IMR-90 (cell line): ENCODE data around the gene RDH16. TPM values are rescaled to one million over a fixed set of nuclear protein-coding genes. Genes with fewer than 3 reads are reported as not detected.

ENCODE experiments used
- ATAC-seq: fragments of 200-7000 bp; cut with Tn5 transposase; 2 replicates; pipeline ENCODE4 v1.9.1; 2020; ENCODE audit warnings: low read depth, mild to moderate bottlenecking, moderate library complexity
- BruUV-seq: library from RNA; stranded (reverse); fragments of 400-500 nt; replicated peaks from 2 replicates; lab custom pipeline; 2021; lab: Mats Ljungman, UMichigan
- CTCF ChIA-PET: fragments of 300-600 bp; formaldehyde crosslinking; extraction: SDS; loops from one replicate; lab custom pipeline; 2021; ENCODE audit warnings: antibody characterized with exemption; lab: Yijun Ruan, JAX
- POLR2A ChIA-PET: fragments of 300-600 bp; sonication (Branson Sonifier 250); formaldehyde crosslinking; loops from one replicate; lab custom pipeline; 2022; ENCODE audit warnings: antibody characterized with exemption; ENCODE audit not compliant: unreplicated experiment; lab: Charles Lee
- DNase-seq: peaks from one replicate; pipeline ENCODE4 v3.0.0; 2013
- H2AFZ ChIP-seq: replicated peaks from 2 replicates; pipeline ENCODE3; 2013; ENCODE audit warnings: low read length, mild to moderate bottlenecking; ENCODE audit not compliant: poor library complexity
- H2AK5ac ChIP-seq: 2 replicates; pipeline ENCODE4 v1.6.1; 2013; ENCODE audit warnings: low read depth, low read length, inconsistent platforms
- H2AK9ac ChIP-seq: replicated peaks from 2 replicates; pipeline ENCODE3; 2013; ENCODE audit warnings: mild to moderate bottlenecking, low read depth, low read length, moderate library complexity; ENCODE audit not compliant: poor library complexity
- H2BK120ac ChIP-seq: 2 replicates; pipeline ENCODE4 v1.6.1; 2013; ENCODE audit warnings: low read depth, low read length, inconsistent platforms
- H2BK15ac ChIP-seq: 3 replicates; pipeline ENCODE4 v1.6.1; 2013; ENCODE audit warnings: low read depth, low read length, inconsistent platforms
- H2BK20ac ChIP-seq: 2 replicates; pipeline ENCODE4 v1.6.1; 2013; ENCODE audit warnings: low read depth, mild to moderate bottlenecking, inconsistent platforms, low read length, moderate library complexity
- H2BK5ac ChIP-seq: 2 replicates; pipeline ENCODE4 v1.6.1; 2013; ENCODE audit warnings: mild to moderate bottlenecking, low read depth, low read length, inconsistent platforms; ENCODE audit not compliant: poor library complexity, severe bottlenecking
- H3K14ac ChIP-seq: replicated peaks from 2 replicates; pipeline ENCODE4 v1.6.1; 2013; ENCODE audit warnings: low read depth, low read length, inconsistent platforms
- H3K18ac ChIP-seq: 2 replicates; pipeline ENCODE4 v1.6.1; 2013; ENCODE audit warnings: low read depth, low read length, control low read depth
- H3K23ac ChIP-seq: 2 replicates; pipeline ENCODE4 v1.6.1; 2013; ENCODE audit warnings: low read depth, low read length, inconsistent platforms
- H3K27ac ChIP-seq: 2 replicates; pipeline ENCODE4 v1.5.1; 2013; ENCODE audit warnings: mild to moderate bottlenecking, control low read depth, low read length; ENCODE audit not compliant: insufficient read depth
- H3K27me3 ChIP-seq: 2 replicates; pipeline ENCODE4 v1.6.1; 2013; ENCODE audit warnings: low read length; ENCODE audit not compliant: control insufficient read depth, insufficient read depth
- H3K36me3 ChIP-seq: 2 replicates; pipeline ENCODE4 v1.6.1; 2013; ENCODE audit warnings: low read length, mixed read lengths; ENCODE audit not compliant: control insufficient read depth, insufficient read depth
- H3K4ac ChIP-seq: 2 replicates; pipeline ENCODE4 v1.6.1; 2013; ENCODE audit warnings: low read depth, low read length, inconsistent platforms
- H3K4me1 ChIP-seq: 2 replicates; pipeline ENCODE4 v1.6.1; 2013; ENCODE audit warnings: low read length, mixed read lengths; ENCODE audit not compliant: control insufficient read depth, insufficient read depth
- H3K4me2 ChIP-seq: 2 replicates; pipeline ENCODE4 v1.6.1; 2013; ENCODE audit warnings: low read depth, mild to moderate bottlenecking, control low read depth, low read length, moderate library complexity
- H3K4me3 ChIP-seq: 2 replicates; pipeline ENCODE4 v1.5.1; 2013; ENCODE audit warnings: low read depth, mild to moderate bottlenecking, control low read depth, low read length, moderate library complexity; ENCODE audit not compliant: insufficient read depth
- H3K56ac ChIP-seq: 2 replicates; pipeline ENCODE4 v1.6.1; 2013; ENCODE audit warnings: low read length, inconsistent platforms; ENCODE audit not compliant: insufficient read depth; ENCODE audit errors: extremely low read depth
- H3K79me1 ChIP-seq, 2 experiments: 2 replicates each; pipeline ENCODE4 v1.6.1; 2013; ENCODE audit warnings: low read length in 2 of 2, inconsistent platforms in 1 of 2, low read depth in 1 of 2
- H3K9ac ChIP-seq: 2 replicates; pipeline ENCODE4 v1.6.1; 2013; ENCODE audit warnings: low read depth, low read length, control low read depth
- H3K9me1 ChIP-seq: 2 replicates; pipeline ENCODE4 v1.6.1; 2013; ENCODE audit warnings: low read length, inconsistent platforms; ENCODE audit not compliant: insufficient read depth
- H3K9me3 ChIP-seq: 2 replicates; pipeline ENCODE4 v1.6.1; 2013; ENCODE audit warnings: low read length; ENCODE audit not compliant: control insufficient read depth, insufficient read depth
- H4K20me1 ChIP-seq: 2 replicates; pipeline ENCODE4 v1.6.1; 2013; ENCODE audit warnings: low read length, inconsistent platforms; ENCODE audit not compliant: insufficient read depth
- H4K5ac ChIP-seq: 2 replicates; pipeline ENCODE4 v1.6.1; 2013; ENCODE audit warnings: mild to moderate bottlenecking, low read depth, low read length, control low read depth
- H4K8ac ChIP-seq, 2 experiments: 2 replicates each; pipeline ENCODE4 v1.6.1; 2013; ENCODE audit warnings: low read depth in 2 of 2, low read length in 2 of 2, control low read depth in 1 of 2, inconsistent platforms in 1 of 2
- H4K91ac ChIP-seq: 2 replicates; pipeline ENCODE4 v1.6.1; 2013; ENCODE audit warnings: low read depth, low read length, inconsistent platforms; ENCODE audit not compliant: insufficient read depth
- MAZ ChIP-seq: IDR thresholded peaks from 2 replicates; pipeline ENCODE4 v1.6.1; 2012; ENCODE audit warnings: low read depth, mild to moderate bottlenecking, low read length, improper control_type of control experiment, moderate library complexity, borderline replicate concordance
- MXI1 ChIP-seq: IDR thresholded peaks from 2 replicates; pipeline ENCODE4 v1.6.1; 2012; ENCODE audit warnings: low read depth, mild to moderate bottlenecking, low read length, moderate library complexity, borderline replicate concordance
- WGBS, 2 experiments: methylation state at CpG; one replicate each; pipeline versions ENCODE4 v1.1.5 to v1.1.7; 2013; ENCODE audit warnings: missing lambda C conversion rate in 2 of 2; ENCODE audit not compliant: insufficient read length in 1 of 2; ENCODE audit errors: extremely low coverage in 2 of 2; 5-methylcytosine and 5-hydroxymethylcytosine counted together
- dilution Hi-C: fragments of 300-500 bp; cut with HindIII; formaldehyde crosslinking; loops from one replicate; pipeline ENCODE4 v1.14.3; 2018; ENCODE audit warnings: low sequenced_read_pairs; ENCODE audit not compliant: unreplicated experiment
- in situ Hi-C: fragments of 300-500 bp; cut with MboI; formaldehyde crosslinking; loops from 3 replicates; pipeline ENCODE4 v1.14.3; 2019; ENCODE audit warnings: low sequenced_read_pairs, inconsistent platforms, mixed read lengths
- intact Hi-C: fragments of 100-400 bp; cut with micrococcal nuclease; formaldehyde crosslinking; loops from 2 replicates; pipeline ENCODE4 v1.10.0; 2022
- polyA plus RNA-seq, 3 experiments: library from polyadenylated mRNA; depleted of rRNA; stranded (reverse); fragments of >200 nt; gene quantifications; 2 replicates each; pipeline ENCODE4 v1.2.3, GENCODE V29; 2012; ENCODE audit warnings: low replicate concordance in 1 of 3
- total RNA-seq: library from RNA; depleted of rRNA; stranded (reverse); fragments of >200 nt; gene quantifications from 2 replicates; pipeline ENCODE4 v1.2.3, GENCODE V29; 2012
- TF ChIP-seq, protein P1 (sequence below): conservative IDR thresholded peaks from 2 replicates; pipeline ENCODE4 v1.5.1; 2012; ENCODE audit warnings: mild to moderate bottlenecking, low read depth, low read length, improper control_type of control experiment

Gene RDH16
- total and polyA plus RNA-seq, 2 of the 4 experiments (the other 2 are of a cell fraction): not detected

DNA sequence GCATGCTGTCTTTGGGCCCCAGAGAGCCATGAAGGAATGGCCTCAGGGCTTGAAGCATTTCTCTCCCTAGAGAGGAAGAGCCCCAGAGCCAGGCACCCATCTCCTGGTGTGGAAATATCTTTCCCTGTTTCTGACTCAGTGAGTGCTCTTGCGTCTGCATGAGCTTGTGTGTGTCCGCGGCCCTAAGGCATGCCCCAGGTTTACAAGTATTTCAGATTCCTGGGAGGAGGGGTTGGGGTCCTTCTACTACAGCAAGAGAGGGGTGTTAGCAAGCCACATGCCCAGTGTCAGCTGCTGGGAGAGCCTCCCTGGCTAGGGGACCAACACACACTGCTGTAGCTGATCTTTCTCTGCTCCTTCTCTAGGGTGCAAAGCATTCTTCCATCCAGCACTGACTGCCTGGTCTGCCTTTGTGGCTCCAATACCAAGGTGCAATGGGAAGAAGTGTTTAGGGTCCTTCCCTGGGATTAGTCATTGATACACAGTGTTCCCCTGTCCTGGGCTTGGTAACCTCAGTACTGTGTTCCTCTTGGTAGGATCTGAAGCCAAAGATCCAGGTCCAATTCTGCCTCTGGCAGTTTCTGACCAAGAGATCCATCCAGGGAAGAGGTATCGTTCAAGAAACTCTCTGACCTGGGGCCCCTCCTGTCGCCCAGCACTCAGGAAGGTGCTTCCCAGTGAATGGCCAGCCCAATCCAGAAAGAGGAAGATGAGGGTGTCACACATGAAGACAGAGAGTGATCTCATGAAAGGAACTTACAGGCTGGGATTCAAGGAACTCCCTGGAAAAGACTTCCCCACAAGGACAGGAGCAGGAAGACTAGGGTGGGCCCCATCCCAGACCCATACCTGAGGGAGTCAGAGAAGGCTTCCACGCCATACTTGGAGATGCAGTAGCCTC lies 3.1 kb downstream of the RDH16 start:
- H3K4me3 ChIP-seq: no peak overlapping the region
- no peak overlapping the region for H2BK20ac ChIP-seq
- no peak overlapping the region for H4K8ac ChIP-seq
- H2AFZ ChIP-seq: no peak overlapping the region
- H3K23ac ChIP-seq: no peak overlapping the region
- H3K9ac ChIP-seq: no peak overlapping the region
- H4K91ac ChIP-seq: no peak overlapping the region
- no peak overlapping the region for H3K56ac ChIP-seq
- H3K14ac ChIP-seq: no peak overlapping the region
- BruUV-seq: no TSS peak
- H3K27me3 ChIP-seq: peaks cover 47% of the 10 kb centered on the region
- H3K79me1 ChIP-seq: no peaks in the 10 kb centered on the region
- H3K4me2 ChIP-seq: no peak overlapping the region
- no peak for DNase-seq
- H2BK5ac ChIP-seq: no peak overlapping the region
- H3K4me1 ChIP-seq: no peaks in the 10 kb centered on the region
- H2BK120ac ChIP-seq: no peak overlapping the region
- no peak for ATAC-seq
- no peak overlapping the region for H3K4ac ChIP-seq
- dilution Hi-C loops: no loop called here
- H4K5ac ChIP-seq: no peak overlapping the region
- in situ Hi-C loops: no loop called here
- TF ChIP-seq MXI1: no peak
- no peak for TF ChIP-seq MAZ
- TF ChIP-seq, protein P1, sequence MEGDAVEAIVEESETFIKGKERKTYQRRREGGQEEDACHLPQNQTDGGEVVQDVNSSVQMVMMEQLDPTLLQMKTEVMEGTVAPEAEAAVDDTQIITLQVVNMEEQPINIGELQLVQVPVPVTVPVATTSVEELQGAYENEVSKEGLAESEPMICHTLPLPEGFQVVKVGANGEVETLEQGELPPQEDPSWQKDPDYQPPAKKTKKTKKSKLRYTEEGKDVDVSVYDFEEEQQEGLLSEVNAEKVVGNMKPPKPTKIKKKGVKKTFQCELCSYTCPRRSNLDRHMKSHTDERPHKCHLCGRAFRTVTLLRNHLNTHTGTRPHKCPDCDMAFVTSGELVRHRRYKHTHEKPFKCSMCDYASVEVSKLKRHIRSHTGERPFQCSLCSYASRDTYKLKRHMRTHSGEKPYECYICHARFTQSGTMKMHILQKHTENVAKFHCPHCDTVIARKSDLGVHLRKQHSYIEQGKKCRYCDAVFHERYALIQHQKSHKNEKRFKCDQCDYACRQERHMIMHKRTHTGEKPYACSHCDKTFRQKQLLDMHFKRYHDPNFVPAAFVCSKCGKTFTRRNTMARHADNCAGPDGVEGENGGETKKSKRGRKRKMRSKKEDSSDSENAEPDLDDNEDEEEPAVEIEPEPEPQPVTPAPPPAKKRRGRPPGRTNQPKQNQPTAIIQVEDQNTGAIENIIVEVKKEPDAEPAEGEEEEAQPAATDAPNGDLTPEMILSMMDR: no peak
- ChIA-PET POLR2A (no interaction called here), CTCF (no interaction called here)
- 0 out of 2 replicates have a peak, but pooled peaks cover 5% of the 10 kb centered on the region for H3K9me1 ChIP-seq
- no peak overlapping the region for H2AK5ac ChIP-seq
- WGBS, 2 experiments: 75% methylated on average over 1 of the region's 6 CpGs; no CpG with 5 or more reads in 1 of the 2 experiments
- peaks cover 6% of the 10 kb centered on the region for H3K9me3 ChIP-seq
- no peaks in the 10 kb centered on the region for H4K20me1 ChIP-seq
- intact Hi-C loops: no loop called here
- H2BK15ac ChIP-seq: no peak overlapping the region
- H3K18ac ChIP-seq: no peak overlapping the region
- H2AK9ac ChIP-seq: no peak overlapping the region
- H3K27ac ChIP-seq: no peak overlapping the region
- H3K36me3 ChIP-seq: no peaks in the 10 kb centered on the region
